ENCODE measurements around the gene UBE2V1.

- TF ChIP-seq EZH2 (IDR thresholded peaks at IDR 0.05; ENCODE audit: borderline replicate concordance, low read depth, low read length, severe bottlenecking) (no peak), CTCF (IDR thresholded peaks at IDR 0.05; ENCODE audit: extremely low read depth in 1 of 2, insufficient read depth in 1 of 2, low read depth in 1 of 2, low read length in 2 of 2) (no peak), POLR2A (IDR thresholded peaks at IDR 0.05; ENCODE audit: low read depth, low read length) (no peak), FOS (IDR thresholded peaks at IDR 0.05; ENCODE audit: borderline replicate concordance, insufficient read depth, low read length) (no peak), POLR2AphosphoS5 (IDR thresholded peaks at IDR 0.05; ENCODE audit: insufficient read depth, low read depth, low read length) (no peak)
These were observed 14.7 kb downstream of the UBE2V1 start for GRCh38 chr20:50098259-50098658.

All from endothelial cell of umbilical vein (primary cell).